Measurements from ENCODE around the gene GZMB. TPM values are rescaled to one million over a fixed set of nuclear protein-coding genes. Genes with fewer than 3 reads are reported as not detected.

Gene GZMB
- total RNA-seq, 1 donor from 2014 or later, result not detected

Other genes with a start within 250 kb of the GZMB start
- gene NYNRIN, start 235.2 kb downstream of the GZMB start, total RNA-seq (ENCODE audit: low replicate concordance), result 15.5 and 34.3 TPM in 2 replicates
- gene CBLN3, start 204.5 kb downstream of the GZMB start, total RNA-seq (ENCODE audit: low replicate concordance), result 0.25 TPM in 1 of 2 replicates, not detected in the other
- gene KHNYN, start 204.2 kb downstream of the GZMB start, total RNA-seq (ENCODE audit: low replicate concordance), result 20.4 and 34.7 TPM in 2 replicates
- 19.0 and 37.8 TPM in 2 replicates for gene SDR39U1, start 191.4 kb downstream of the GZMB start, total RNA-seq (ENCODE audit: low replicate concordance)
- not detected in 2 replicates for gene CMA1, start 125.9 kb downstream of the GZMB start, total RNA-seq (ENCODE audit: low replicate concordance)
- not detected in 2 replicates for gene CTSG, start 57.9 kb downstream of the GZMB start, total RNA-seq (ENCODE audit: low replicate concordance)
- not detected in 2 replicates for gene GZMH, start 24.5 kb downstream of the GZMB start, total RNA-seq (ENCODE audit: low replicate concordance)